ENCODE data around the gene SLC7A10.

SLC7A10 gene

GRCh38 chr19:33257828-33258227 lies 32.2 kb upstream of the SLC7A10 start:
- Histone ChIP-seq H3K23ac (ENCODE audit: low read length) (no peak overlapping the region), H3K4me1 (ENCODE audit: control insufficient read depth, low read depth, low read length) (no peaks in the 10 kb centered on the region), H2BK15ac (replicated peaks; ENCODE audit: low read depth) (no peak overlapping the region), H3K36me3 (ENCODE audit: control insufficient read depth, insufficient read depth, low read length) (no peaks in the 10 kb centered on the region), H2BK120ac (ENCODE audit: low read depth, low read length) (no peak overlapping the region), H3K79me2 (ENCODE audit: control insufficient read depth, insufficient read depth, low read length) (no peaks in the 10 kb centered on the region), H4K5ac (ENCODE audit: low read length) (no peak overlapping the region), H2BK5ac (ENCODE audit: low read length) (no peak overlapping the region), H3K9ac (ENCODE audit: low read length) (no peak overlapping the region), H3K27me3 (ENCODE audit: insufficient read depth, low read length, poor library complexity) (no peaks in the 10 kb centered on the region), H3K79me1 (ENCODE audit: low read length) (no peaks in the 10 kb centered on the region), H3K4ac (ENCODE audit: low read depth, low read length) (no peak overlapping the region), H3K27ac (ENCODE audit: low read depth, low read length) (no peak overlapping the region), H4K8ac (ENCODE audit: low read depth, low read length) (no peak overlapping the region), H3K56ac (ENCODE audit: low read length) (no peak overlapping the region), H2AK5ac (ENCODE audit: low read length) (no peak overlapping the region), H3K4me2 (ENCODE audit: low read length) (no peak overlapping the region), H3K18ac (ENCODE audit: low read length) (no peak overlapping the region), H3K4me3 (ENCODE audit: low read length) (no peak overlapping the region)
- no peak for DNase-seq
- WGBS (ENCODE audit: extremely low coverage, insufficient coverage, low lambda C conversion rate) = no CpG with 5 or more reads among the region's 2 CpGs

- Histone ChIP-seq H3K23ac (ENCODE audit: low read length) (no peak overlapping the region), H3K4me2 (ENCODE audit: low read length) (no peak overlapping the region), H3K4ac (ENCODE audit: low read depth, low read length) (no peak overlapping the region), H3K36me3 (ENCODE audit: control insufficient read depth, insufficient read depth, low read length) (no peaks in the 10 kb centered on the region), H3K27ac (ENCODE audit: low read depth, low read length) (no peak overlapping the region), H2BK120ac (ENCODE audit: low read depth, low read length) (no peak overlapping the region), H2BK5ac (ENCODE audit: low read length) (no peak overlapping the region), H3K79me1 (ENCODE audit: low read length) (no peaks in the 10 kb centered on the region), H2BK15ac (replicated peaks; ENCODE audit: low read depth) (no peak overlapping the region), H3K79me2 (ENCODE audit: control insufficient read depth, insufficient read depth, low read length) (no peaks in the 10 kb centered on the region), H4K5ac (ENCODE audit: low read length) (no peak overlapping the region), H4K8ac (ENCODE audit: low read depth, low read length) (no peak overlapping the region), H3K56ac (ENCODE audit: low read length) (no peak overlapping the region), H3K18ac (ENCODE audit: low read length) (no peak overlapping the region), H3K9ac (ENCODE audit: low read length) (no peak overlapping the region), H2AK5ac (ENCODE audit: low read length) (no peak overlapping the region), H3K27me3 (ENCODE audit: insufficient read depth, low read length, poor library complexity) (no peaks in the 10 kb centered on the region), H3K4me1 (ENCODE audit: control insufficient read depth, low read depth, low read length) (no peaks in the 10 kb centered on the region), H3K4me3 (ENCODE audit: low read length) (no peak overlapping the region)
- WGBS (ENCODE audit: extremely low coverage, insufficient coverage, low lambda C conversion rate) = no CpG with 5 or more reads among the region's 7 CpGs
- no peak for DNase-seq
These were observed 30.6 kb upstream of the SLC7A10 start for GRCh38 chr19:33256261-33256660.

- Histone ChIP-seq H3K79me2 (ENCODE audit: control insufficient read depth, insufficient read depth, low read length) (no peaks in the 10 kb centered on the region), H2BK15ac (replicated peaks; ENCODE audit: low read depth) (no peak overlapping the region), H3K4me3 (ENCODE audit: low read length) (no peak overlapping the region), H2AK5ac (ENCODE audit: low read length) (no peak overlapping the region), H4K5ac (ENCODE audit: low read length) (no peak overlapping the region), H3K9ac (ENCODE audit: low read length) (no peak overlapping the region), H3K4me2 (ENCODE audit: low read length) (no peak overlapping the region), H3K18ac (ENCODE audit: low read length) (no peak overlapping the region), H3K4me1 (ENCODE audit: control insufficient read depth, low read depth, low read length) (no peaks in the 10 kb centered on the region), H3K4ac (ENCODE audit: low read depth, low read length) (no peak overlapping the region), H3K27me3 (ENCODE audit: insufficient read depth, low read length, poor library complexity) (no peaks in the 10 kb centered on the region), H3K36me3 (ENCODE audit: control insufficient read depth, insufficient read depth, low read length) (no peaks in the 10 kb centered on the region), H4K8ac (ENCODE audit: low read depth, low read length) (no peak overlapping the region), H2BK5ac (ENCODE audit: low read length) (no peak overlapping the region), H3K56ac (ENCODE audit: low read length) (no peak overlapping the region), H2BK120ac (ENCODE audit: low read depth, low read length) (no peak overlapping the region), H3K23ac (ENCODE audit: low read length) (no peak overlapping the region), H3K79me1 (ENCODE audit: low read length) (no peaks in the 10 kb centered on the region), H3K27ac (ENCODE audit: low read depth, low read length) (no peak overlapping the region)
- no peak for DNase-seq
- no CpG with 5 or more reads among the region's 7 CpGs for WGBS (ENCODE audit: extremely low coverage, insufficient coverage, low lambda C conversion rate)
These were observed 30.1 kb upstream of the SLC7A10 start for GRCh38 chr19:33255781-33256180.

- no peak overlapping the region for H3K4me3 ChIP-seq (ENCODE audit: low read length)
- no peak for DNase-seq
- no peak overlapping the region for H2BK5ac ChIP-seq (ENCODE audit: low read length)
- H3K23ac ChIP-seq (ENCODE audit: low read length) = no peak overlapping the region
- H3K4me2 ChIP-seq (ENCODE audit: low read length) = no peak overlapping the region
- H2AK5ac ChIP-seq (ENCODE audit: low read length) = no peak overlapping the region
- H4K8ac ChIP-seq (ENCODE audit: low read depth, low read length) = no peak overlapping the region
- H3K27me3 ChIP-seq (ENCODE audit: insufficient read depth, low read length, poor library complexity) = no peaks in the 10 kb centered on the region
- no peak overlapping the region for H3K56ac ChIP-seq (ENCODE audit: low read length)
- no peak overlapping the region for H4K5ac ChIP-seq (ENCODE audit: low read length)
- H3K27ac ChIP-seq (ENCODE audit: low read depth, low read length) = no peak overlapping the region
- H3K4me1 ChIP-seq (ENCODE audit: control insufficient read depth, low read depth, low read length) = no peaks in the 10 kb centered on the region
- no peaks in the 10 kb centered on the region for H3K79me2 ChIP-seq (ENCODE audit: control insufficient read depth, insufficient read depth, low read length)
- WGBS (ENCODE audit: extremely low coverage, insufficient coverage, low lambda C conversion rate) = no CpG with 5 or more reads among the region's 13 CpGs
- H3K79me1 ChIP-seq (ENCODE audit: low read length) = no peaks in the 10 kb centered on the region
- no peak overlapping the region for H3K4ac ChIP-seq (ENCODE audit: low read depth, low read length)
- no peak overlapping the region for H2BK15ac ChIP-seq (replicated peaks; ENCODE audit: low read depth)
- no peak overlapping the region for H2BK120ac ChIP-seq (ENCODE audit: low read depth, low read length)
- no peak overlapping the region for H3K18ac ChIP-seq (ENCODE audit: low read length)
- H3K36me3 ChIP-seq (ENCODE audit: control insufficient read depth, insufficient read depth, low read length) = no peaks in the 10 kb centered on the region
- no peak overlapping the region for H3K9ac ChIP-seq (ENCODE audit: low read length)
These were observed 28.7 kb upstream of the SLC7A10 start for GRCh38 chr19:33254245-33254824.

- Histone ChIP-seq H2BK5ac (ENCODE audit: low read length) (no peak overlapping the region), H3K56ac (ENCODE audit: low read length) (no peak overlapping the region), H3K4me2 (ENCODE audit: low read length) (no peak overlapping the region), H3K4me1 (ENCODE audit: control insufficient read depth, low read depth, low read length) (no peaks in the 10 kb centered on the region), H3K36me3 (ENCODE audit: control insufficient read depth, insufficient read depth, low read length) (no peaks in the 10 kb centered on the region), H2AK5ac (ENCODE audit: low read length) (no peak overlapping the region), H4K8ac (ENCODE audit: low read depth, low read length) (no peak overlapping the region), H3K27me3 (ENCODE audit: insufficient read depth, low read length, poor library complexity) (no peaks in the 10 kb centered on the region), H3K27ac (ENCODE audit: low read depth, low read length) (no peak overlapping the region), H3K79me2 (ENCODE audit: control insufficient read depth, insufficient read depth, low read length) (no peaks in the 10 kb centered on the region), H3K4ac (ENCODE audit: low read depth, low read length) (no peak overlapping the region), H3K4me3 (ENCODE audit: low read length) (no peak overlapping the region), H3K9ac (ENCODE audit: low read length) (no peak overlapping the region), H3K18ac (ENCODE audit: low read length) (no peak overlapping the region), H3K23ac (ENCODE audit: low read length) (no peak overlapping the region), H2BK120ac (ENCODE audit: low read depth, low read length) (no peak overlapping the region), H2BK15ac (replicated peaks; ENCODE audit: low read depth) (no peak overlapping the region), H3K79me1 (ENCODE audit: low read length) (no peaks in the 10 kb centered on the region), H4K5ac (ENCODE audit: low read length) (no peak overlapping the region)
- WGBS (ENCODE audit: extremely low coverage, insufficient coverage, low lambda C conversion rate) = no CpG with 5 or more reads among the region's 8 CpGs
- DNase-seq = no peak
These were observed 27.3 kb upstream of the SLC7A10 start for GRCh38 chr19:33252971-33253370.

- Histone ChIP-seq H4K8ac (ENCODE audit: low read depth, low read length) (no peak overlapping the region), H4K5ac (ENCODE audit: low read length) (no peak overlapping the region), H3K36me3 (ENCODE audit: control insufficient read depth, insufficient read depth, low read length) (no peaks in the 10 kb centered on the region), H2AK5ac (ENCODE audit: low read length) (no peak overlapping the region), H3K79me1 (ENCODE audit: low read length) (no peaks in the 10 kb centered on the region), H3K4ac (ENCODE audit: low read depth, low read length) (no peak overlapping the region), H3K18ac (ENCODE audit: low read length) (no peak overlapping the region), H2BK15ac (replicated peaks; ENCODE audit: low read depth) (no peak overlapping the region), H3K9ac (ENCODE audit: low read length) (no peak overlapping the region), H2BK5ac (ENCODE audit: low read length) (no peak overlapping the region), H3K4me3 (ENCODE audit: low read length) (no peak overlapping the region), H3K23ac (ENCODE audit: low read length) (no peak overlapping the region), H3K4me2 (ENCODE audit: low read length) (no peak overlapping the region), H2BK120ac (ENCODE audit: low read depth, low read length) (no peak overlapping the region), H3K79me2 (ENCODE audit: control insufficient read depth, insufficient read depth, low read length) (no peaks in the 10 kb centered on the region), H3K4me1 (ENCODE audit: control insufficient read depth, low read depth, low read length) (no peaks in the 10 kb centered on the region), H3K27ac (ENCODE audit: low read depth, low read length) (no peak overlapping the region), H3K56ac (ENCODE audit: low read length) (no peak overlapping the region), H3K27me3 (ENCODE audit: insufficient read depth, low read length, poor library complexity) (no peaks in the 10 kb centered on the region)
- no peak for DNase-seq
- WGBS (ENCODE audit: extremely low coverage, insufficient coverage, low lambda C conversion rate) = no CpG with 5 or more reads among the region's 4 CpGs
These were observed 26.8 kb upstream of the SLC7A10 start for GRCh38 chr19:33252418-33252962.
